GM12874 (cell line): ENCODE results near the gene MS4A4E.

ENCODE experiments used
- TF ChIP-seq, protein P1 (sequence below): IDR thresholded peaks from 2 replicates; pipeline ENCODE4 v1.5.1; 2011; ENCODE audit warnings: low read depth, mild to moderate bottlenecking, control low read depth, low read length, moderate library complexity; ENCODE audit not compliant: insufficient read depth

Gene MS4A4E

DNA sequence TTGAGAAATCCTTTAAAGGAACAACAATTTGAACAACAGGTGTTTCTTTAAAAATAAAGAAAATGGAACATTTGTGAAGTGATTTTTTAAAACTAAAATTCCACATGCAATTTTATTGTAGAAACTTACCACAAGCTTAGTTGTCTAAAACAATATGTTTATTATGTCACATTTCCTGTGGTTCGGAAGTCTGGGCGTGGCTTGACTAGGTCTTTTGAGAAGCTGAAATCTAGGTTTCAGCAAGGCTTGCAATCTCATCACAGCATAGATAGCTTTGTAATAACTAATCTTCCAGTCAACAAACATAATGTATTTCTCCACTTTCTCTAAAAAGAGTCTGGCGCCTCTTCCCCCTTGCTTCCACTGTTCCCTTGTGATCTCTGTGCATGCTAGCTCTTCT is 87.0 kb downstream of the MS4A4E start:
- TF ChIP-seq, protein P1, sequence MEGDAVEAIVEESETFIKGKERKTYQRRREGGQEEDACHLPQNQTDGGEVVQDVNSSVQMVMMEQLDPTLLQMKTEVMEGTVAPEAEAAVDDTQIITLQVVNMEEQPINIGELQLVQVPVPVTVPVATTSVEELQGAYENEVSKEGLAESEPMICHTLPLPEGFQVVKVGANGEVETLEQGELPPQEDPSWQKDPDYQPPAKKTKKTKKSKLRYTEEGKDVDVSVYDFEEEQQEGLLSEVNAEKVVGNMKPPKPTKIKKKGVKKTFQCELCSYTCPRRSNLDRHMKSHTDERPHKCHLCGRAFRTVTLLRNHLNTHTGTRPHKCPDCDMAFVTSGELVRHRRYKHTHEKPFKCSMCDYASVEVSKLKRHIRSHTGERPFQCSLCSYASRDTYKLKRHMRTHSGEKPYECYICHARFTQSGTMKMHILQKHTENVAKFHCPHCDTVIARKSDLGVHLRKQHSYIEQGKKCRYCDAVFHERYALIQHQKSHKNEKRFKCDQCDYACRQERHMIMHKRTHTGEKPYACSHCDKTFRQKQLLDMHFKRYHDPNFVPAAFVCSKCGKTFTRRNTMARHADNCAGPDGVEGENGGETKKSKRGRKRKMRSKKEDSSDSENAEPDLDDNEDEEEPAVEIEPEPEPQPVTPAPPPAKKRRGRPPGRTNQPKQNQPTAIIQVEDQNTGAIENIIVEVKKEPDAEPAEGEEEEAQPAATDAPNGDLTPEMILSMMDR = no peak

DNA sequence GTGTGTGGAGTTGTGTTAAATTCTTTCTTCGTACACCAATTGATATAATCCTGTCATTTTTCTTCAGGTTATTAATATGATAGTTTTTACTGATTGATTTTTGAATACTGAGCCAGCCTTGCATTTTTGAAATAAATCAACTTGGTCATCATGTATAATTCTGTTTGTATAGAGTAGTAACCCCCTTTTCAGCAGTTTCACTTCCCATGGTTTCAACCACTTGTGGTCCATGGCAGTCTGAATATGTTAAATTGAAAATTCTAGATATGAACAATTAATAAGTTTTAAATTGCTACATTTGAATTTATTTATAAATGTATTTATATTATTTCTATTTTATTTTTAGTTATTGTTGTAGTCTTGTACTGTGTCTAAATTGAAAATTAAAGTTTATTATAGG is 92.7 kb downstream of the MS4A4E start:
- TF ChIP-seq, protein P1 = no peak
